Fibroblast of skin of back (primary cell): Measurements from ENCODE around the gene CCDC85C.

Experiments
- DNase-seq: peaks from one replicate; pipeline ENCODE4 v3.0.0-alpha.2; 2013

CCDC85C gene

DNA sequence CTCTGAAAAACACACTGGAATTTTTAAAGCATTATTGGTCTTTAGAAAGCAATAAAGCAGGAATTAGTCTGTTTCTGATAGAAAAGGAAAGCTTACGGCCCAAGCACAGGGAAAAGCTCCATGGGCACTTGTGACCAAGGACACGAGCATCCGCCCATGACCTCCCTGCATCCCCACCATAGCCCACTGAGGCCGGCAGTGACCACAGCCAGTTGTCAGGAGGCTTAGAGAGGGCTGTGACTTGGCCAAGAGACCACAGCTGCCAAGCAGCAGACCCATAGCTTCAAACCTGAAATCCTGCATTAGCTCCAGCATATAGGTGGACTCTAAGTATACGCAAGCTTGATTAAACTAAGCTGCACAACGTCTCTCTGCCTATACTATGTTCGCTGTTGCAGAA is 132.3 kb downstream of the CCDC85C start:
- DNase-seq: no peak

DNA sequence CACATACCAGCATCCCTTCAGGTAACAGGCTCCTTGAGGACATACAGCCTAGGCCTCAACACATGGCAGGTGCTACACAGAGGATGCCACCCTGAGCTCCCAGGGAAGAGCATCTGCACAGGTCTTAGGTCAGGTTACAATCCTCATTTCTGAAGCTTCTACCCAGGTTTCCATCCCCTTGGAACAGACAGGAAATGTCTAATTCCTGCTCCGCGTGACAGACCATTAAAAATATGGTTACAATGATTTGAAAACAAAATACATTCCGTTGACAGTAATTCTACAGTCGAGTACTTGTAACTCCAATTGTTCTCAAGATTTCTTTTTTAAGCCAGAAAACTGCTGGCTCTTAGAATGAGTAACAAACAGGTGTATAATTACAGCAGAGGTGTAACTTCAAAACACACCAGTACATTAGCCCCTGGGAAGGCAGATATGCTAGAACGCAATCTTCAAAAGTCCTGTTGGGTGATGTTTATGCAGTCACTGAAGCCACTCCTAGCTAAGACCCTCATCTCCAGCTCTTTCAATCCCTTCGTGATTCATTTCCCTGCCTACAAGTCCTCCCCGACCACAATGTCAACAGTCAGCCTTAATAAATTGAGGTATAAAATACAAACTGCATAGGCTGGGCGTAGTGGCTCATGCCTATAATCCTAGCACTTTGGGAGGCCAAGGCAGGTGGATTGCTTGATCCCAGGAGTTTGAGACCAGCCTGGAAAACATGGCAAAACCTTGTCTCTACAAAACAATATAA is 135.0 kb downstream of the CCDC85C start:
- no peak for DNase-seq

DNA sequence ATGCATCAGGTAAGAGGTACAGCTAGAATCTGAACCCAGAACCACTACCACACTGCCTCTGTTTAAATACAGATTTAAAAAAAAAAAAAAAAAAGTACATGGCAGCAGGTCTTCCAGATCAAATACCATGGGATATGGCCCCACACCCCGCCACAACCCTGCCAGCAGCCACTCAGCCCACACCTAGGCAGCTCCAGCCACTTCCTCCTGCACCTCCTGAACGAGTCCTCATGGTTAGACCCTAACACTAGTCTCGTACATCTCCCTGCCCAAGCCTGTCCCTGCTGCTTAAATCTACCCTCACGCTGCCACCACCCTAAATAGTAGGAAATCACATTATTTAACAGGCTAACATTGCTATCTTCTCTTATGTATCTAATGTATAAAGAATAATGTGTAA is 135.9 kb downstream of the CCDC85C start:
- no peak for DNase-seq

DNA sequence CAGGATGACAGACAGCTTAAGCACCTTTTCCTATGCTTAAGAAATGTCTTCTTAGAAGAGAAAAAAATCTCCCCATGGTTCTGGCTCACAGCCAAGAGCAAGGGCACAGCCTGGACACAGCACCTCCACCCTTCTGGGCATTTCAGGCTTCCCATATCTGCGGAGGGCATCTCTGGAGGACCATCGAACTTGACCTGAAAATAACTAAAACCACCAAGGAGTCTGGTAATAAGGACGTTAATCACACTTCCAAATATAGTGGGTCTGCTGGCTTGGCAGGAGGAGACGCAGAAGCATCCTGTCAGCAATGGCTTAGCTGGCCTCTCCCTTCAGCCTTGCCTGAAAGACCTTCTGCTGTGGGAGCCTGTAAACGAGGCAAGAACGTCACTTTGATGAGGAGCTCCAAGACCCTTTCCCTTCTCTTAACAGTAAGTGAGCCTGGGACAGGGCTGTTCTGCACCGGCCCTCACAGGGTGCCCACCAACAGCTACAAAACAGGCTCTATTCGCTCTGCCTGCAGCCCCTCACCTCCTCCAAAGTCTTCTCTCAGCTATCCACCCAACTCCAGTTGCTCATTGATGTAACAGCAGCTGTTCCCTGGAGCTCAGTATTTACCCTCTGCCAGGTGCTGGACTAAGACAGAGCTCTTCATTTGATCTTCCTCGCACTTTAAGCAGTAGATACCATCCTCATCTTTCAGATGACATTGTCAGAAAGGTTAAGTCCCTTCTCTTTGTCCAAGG is 136.5 kb downstream of the CCDC85C start:
- DNase-seq: no peak

DNA sequence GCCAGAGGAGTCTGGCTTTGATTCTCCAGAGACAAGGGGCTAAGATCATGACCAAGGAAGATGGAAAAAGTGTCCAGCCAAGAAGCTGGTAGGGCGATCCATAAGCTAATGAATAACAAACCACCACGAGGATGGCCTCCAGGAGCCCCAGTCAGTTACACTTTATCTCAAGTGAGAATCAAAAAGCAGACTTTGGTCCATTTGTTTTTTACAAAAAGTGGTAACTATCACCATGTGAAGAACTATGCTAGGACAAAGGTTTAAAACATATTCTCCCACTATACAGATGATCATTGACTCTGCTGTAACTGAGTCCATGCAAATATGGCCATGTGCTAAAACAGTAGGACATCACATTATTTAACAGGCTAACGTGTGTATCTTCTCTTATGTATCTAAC is 137.2 kb downstream of the CCDC85C start:
- DNase-seq: no peak

DNA sequence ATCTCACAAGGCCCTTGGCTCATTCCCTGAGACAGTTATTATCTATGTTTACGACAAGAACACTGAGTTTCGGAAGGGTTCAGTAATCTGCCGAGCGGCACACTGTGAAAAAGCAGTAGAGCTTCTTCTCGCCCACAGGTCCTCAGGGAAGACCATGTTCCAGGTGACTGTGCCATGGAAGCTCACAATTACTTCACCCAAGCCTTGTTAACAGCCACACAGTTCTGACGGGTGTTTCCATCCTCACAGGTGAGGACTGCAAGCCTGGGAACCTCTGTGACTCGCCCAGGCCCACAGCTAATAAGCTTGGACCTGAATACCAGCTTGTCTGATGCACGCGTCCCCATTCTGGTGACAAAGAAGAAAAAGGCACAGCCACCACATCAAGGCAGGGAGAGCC is 138.7 kb downstream of the CCDC85C start:
- DNase-seq: no peak

DNA sequence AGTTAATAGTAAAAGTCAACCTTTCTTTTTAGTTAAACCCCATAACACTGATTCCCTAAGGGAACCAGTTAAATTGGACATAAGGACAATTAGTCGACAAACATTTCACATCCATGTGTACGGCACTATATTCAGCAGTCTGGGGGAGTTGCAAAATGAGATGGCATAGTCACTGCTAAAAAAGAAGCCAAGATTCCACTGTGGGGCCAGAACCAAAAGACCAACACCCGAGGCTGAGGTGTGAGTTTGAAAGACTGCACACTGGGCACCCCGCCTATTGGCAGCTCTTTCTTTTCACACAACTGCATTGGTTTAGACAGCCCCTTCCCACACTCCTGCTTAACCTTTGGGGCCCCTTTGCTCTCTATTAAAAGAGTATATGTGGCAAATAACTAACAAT is 140.0 kb downstream of the CCDC85C start:
- DNase-seq: no peak

DNA sequence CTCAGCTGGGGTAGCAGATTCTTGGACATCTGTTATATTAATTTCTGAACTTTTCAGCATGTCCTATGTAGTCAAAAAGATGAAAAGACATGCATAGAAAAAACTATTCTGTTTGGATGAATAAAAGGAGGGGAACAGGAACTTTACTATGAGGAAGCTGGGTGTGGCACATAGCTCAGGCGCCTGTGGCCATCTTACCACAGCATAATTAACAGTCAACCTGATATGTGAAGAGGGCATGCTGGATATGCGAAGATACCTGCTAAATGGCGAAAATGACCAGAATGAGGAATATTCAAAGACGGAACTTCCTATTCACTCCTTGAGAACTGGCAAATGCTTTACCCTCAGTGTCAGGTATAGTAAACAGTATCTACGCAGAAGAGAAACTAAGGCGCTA is 141.8 kb downstream of the CCDC85C start:
- no peak for DNase-seq

DNA sequence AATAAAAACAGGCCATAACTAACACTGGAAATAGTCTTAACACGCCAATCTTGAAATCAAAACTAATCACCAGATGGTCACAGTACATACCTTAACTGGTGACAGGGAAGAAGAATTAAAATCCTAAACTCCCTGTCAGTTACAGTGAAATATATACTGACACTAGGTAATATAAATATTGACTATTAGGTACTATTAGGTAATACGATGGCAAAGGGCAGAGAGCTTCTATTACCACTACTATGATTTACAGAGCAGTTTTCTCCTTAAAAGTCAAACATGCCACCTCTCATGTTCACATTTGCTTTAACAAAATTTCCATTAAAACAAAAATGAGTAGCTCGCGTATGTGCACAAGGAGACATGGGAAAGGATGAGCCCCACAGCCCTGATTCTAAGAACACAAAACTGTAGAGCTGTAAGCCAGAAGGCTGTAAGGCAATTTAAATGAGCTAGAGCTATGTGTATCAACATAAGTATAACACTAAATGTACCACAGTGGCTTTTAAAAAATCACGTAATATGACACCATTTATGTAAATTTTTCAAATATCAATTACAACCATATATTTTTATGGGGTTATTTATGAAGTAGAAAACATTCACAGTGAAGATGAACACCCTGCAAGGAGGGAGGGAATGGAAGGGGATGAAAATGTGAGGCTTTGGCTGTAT is 142.5 kb downstream of the CCDC85C start:
- no peak for DNase-seq

DNA sequence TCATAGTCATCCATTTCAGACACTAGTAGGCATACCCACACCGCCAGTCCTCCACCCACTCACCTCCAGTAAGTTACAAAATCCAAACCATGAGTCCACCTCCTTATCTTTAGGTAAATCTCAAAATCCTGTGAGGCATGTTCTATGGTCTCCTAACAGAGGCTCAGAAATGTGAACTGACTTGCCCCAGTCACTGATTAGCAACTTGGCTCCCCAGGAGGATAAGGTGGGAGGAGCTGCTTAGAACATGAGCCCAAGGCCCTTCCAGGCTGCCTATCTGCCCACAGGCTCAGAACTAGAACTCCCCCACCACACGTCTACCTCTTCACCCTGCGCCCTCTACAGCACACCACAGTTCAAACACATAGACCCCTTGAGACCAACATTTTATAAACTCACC is 143.2 kb downstream of the CCDC85C start:
- DNase-seq: no peak

DNA sequence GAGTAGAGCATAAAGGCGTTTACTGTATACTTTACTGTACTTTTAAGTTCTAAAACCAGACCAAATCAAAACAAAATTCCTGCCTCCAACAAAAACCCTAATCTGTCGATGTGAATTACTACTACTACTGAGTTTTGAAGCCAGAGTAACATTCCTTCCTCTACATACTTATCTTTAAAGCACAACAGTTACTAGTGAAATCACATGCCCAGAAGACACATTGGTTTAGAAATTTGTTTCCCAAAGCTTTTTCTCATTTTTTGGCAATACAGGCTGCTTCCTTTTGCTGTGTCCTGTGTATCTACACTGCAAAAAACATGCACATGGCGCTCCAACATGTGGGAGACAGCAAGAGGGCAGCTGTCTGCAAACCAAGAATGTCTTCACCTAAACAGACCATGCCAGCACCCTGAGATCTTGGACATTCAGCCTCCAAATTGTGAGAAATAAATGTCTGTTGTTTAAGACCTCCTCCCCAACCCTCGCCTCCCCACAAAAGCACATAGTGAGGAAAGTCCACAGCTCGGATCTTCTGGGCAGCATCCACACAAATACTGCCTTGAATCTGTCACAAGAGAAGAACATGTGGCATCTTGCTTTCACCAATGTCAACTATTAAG is 144.4 kb downstream of the CCDC85C start:
- no peak for DNase-seq

DNA sequence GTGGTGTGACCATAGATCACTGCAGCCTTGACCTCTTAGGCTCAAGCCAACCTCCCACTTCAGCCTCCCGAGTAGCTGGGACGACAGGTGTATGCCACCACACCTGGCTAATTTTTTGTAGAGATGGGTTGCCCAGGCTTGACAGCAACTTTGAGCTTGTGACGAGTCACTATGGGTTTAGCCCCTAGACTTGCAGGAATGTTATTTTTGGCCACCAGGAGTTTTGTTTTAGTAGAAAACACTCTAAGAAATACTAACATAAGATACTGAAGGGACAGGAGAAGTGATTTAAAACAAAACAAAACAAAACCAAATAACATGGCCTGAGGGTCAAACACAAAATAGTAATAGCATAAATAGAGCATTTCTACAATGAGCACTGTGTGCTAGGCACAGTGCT is 149.8 kb downstream of the CCDC85C start:
- DNase-seq: peak; percentile 29

DNA sequence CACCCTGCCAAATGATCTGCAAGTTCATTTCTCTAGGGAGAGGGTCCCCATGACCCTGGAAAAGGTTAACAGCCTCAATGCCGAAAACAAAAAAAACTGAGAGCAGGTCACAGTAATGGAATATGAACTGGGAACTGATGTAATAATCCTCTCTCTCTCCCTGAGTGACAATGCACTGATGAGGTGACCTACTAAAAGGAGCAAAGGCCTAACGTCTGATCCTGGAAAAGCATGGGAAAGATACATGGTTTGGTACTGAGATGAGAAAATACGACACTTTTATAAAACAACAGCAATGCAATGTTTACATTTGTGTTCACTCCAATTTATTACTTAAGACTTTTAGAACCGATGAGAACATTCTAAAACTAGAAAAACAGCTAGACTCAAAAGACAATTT is 151.0 kb downstream of the CCDC85C start:
- DNase-seq: no peak

DNA sequence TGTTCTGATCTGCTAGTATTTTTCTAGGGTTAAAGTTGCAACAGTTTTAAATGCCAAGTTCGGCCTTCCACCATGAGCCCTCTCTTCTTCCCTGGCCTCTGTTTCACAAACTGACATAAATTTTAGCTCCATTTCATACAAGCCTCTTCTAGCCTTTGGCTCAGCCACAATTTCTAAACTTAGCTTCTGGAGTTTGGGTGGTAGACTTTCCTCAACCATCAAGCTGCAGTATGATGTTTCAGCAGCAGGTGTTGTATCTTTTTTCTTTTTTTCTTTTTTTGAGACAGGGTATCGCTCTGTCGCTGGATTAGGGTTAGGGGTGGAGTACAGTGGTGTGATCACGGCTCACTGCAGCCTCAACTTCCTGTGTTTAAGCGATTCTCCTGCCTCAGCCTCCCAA is 152.8 kb downstream of the CCDC85C start:
- DNase-seq: no peak

DNA sequence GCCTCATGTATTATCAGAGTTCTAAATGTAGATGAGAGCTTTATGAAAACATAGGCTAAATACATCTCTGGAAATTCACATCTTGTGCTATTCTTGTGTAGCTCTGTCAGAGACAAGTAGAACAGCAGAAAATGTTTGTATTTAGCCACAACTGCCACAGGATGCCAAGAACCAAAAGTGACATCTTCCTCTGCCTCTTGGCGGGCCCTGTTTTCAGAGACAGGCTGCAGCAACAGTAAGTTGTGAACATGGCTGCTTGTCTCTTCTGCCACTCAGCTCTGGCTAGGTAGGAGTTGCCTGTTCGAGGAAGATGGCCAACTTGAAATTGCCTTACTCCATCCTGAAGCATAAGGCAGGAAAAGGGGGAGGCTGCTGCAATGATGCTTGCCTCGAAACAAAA is 153.7 kb downstream of the CCDC85C start:
- no peak for DNase-seq
